A172 (cell line): ENCODE data around the gene CDAN1. TPM values are rescaled to one million over a fixed set of nuclear protein-coding genes. Genes with fewer than 3 reads are reported as not detected.

Experiments used
- DNase-seq: peaks from one replicate; pipeline ENCODE4 v3.0.0-alpha.2; 2015; ENCODE audit warnings: low spot score
- total RNA-seq: library from RNA; depleted of rRNA; stranded (reverse); fragments of >200 nt; shearing (Covaris generic); gene quantifications from 2 replicates; pipeline ENCODE4 v1.2.3, GENCODE V29; 2014

Gene CDAN1
- total RNA-seq, 1 experiment from 2014 or later = 11.3 TPM

GRCh38 chr15:42711746-42712145 is 25.2 kb downstream of the CDAN1 start:
- no peak for DNase-seq

GRCh38 chr15:42710662-42711061 is 26.3 kb downstream of the CDAN1 start:
- DNase-seq = no peak

GRCh38 chr15:42707873-42708544 is 28.9 kb downstream of the CDAN1 start:
- DNase-seq = no peak

- DNase-seq = no peak
These were observed 29.9 kb downstream of the CDAN1 start for GRCh38 chr15:42707068-42707467.

GRCh38 chr15:42705336-42705735 is 31.6 kb downstream of the CDAN1 start:
- no peak for DNase-seq

GRCh38 chr15:42704492-42704926 is 32.4 kb downstream of the CDAN1 start:
- peak; percentile 51 for DNase-seq

- DNase-seq = no peak
These were observed 40.3 kb downstream of the CDAN1 start for GRCh38 chr15:42696626-42697025.

- no peak for DNase-seq
These were observed 41.3 kb downstream of the CDAN1 start for GRCh38 chr15:42695527-42696071.

GRCh38 chr15:42694398-42694797 is 42.5 kb downstream of the CDAN1 start:
- DNase-seq = no peak

- DNase-seq = no peak
These were observed 43.0 kb downstream of the CDAN1 start for GRCh38 chr15:42693942-42694341.

GRCh38 chr15:42693496-42693895 is 43.4 kb downstream of the CDAN1 start:
- no peak for DNase-seq

- DNase-seq = no peak
These were observed 43.9 kb downstream of the CDAN1 start for GRCh38 chr15:42692997-42693396.

- no peak for DNase-seq
These were observed 44.4 kb downstream of the CDAN1 start for GRCh38 chr15:42692536-42692935.

- DNase-seq = no peak
These were observed 45.2 kb downstream of the CDAN1 start for GRCh38 chr15:42691770-42692169.

- DNase-seq = no peak
These were observed 45.6 kb downstream of the CDAN1 start for GRCh38 chr15:42691308-42691707.

- DNase-seq = no peak
These were observed 48.6 kb downstream of the CDAN1 start for GRCh38 chr15:42688301-42688700.

GRCh38 chr15:42687740-42688139 is 49.2 kb downstream of the CDAN1 start:
- no peak for DNase-seq

- no peak for DNase-seq
These were observed 50.6 kb downstream of the CDAN1 start for GRCh38 chr15:42686281-42686680.

- no peak for DNase-seq
These were observed 55.8 kb downstream of the CDAN1 start for GRCh38 chr15:42681119-42681518.

- DNase-seq = peak; percentile 55
These were observed 56.8 kb downstream of the CDAN1 start for GRCh38 chr15:42680142-42680482.

- DNase-seq = no peak
These were observed 57.4 kb downstream of the CDAN1 start for GRCh38 chr15:42679285-42680141.

GRCh38 chr15:42675021-42675420 is 61.9 kb downstream of the CDAN1 start:
- no peak for DNase-seq

- DNase-seq = no peak
These were observed 62.5 kb downstream of the CDAN1 start for GRCh38 chr15:42674472-42674871.
